NCI-H146 (cell line): ENCODE data around the gene HDGFL1.

Experiments used
- DNase-seq: peaks from one replicate; lab custom pipeline; 2025; lab: John Stamatoyannopoulos, UW

Gene HDGFL1

GRCh38 chr6:22569281-22570184, at the start of gene HDGFL1:
TSS of gene HDGFL1 (plus strand) at chr6:22569566. CDS start at chr6:22569576, 10 bp downstream.
- DNase-seq = no peak

DNA sequence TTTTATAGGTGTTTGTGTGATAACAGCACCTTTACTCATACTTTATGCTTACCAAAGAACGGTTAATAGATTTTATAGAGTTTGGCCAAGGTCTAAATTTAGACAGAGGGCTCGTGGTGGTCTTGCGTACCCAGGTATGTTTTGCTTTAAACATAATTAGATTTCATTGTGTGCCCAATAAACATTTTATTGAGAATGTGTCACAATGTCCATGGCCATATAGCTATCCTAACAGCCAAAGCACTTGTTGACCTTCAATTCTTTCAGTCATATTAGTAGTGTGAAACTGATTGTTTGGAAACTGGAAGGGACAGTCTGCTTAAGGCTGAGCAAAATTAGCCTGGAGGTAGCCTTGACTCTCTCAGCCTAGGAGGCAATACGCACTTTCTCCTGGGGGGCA, 48.3 kb upstream of the HDGFL1 start:
- DNase-seq = no peak

DNA sequence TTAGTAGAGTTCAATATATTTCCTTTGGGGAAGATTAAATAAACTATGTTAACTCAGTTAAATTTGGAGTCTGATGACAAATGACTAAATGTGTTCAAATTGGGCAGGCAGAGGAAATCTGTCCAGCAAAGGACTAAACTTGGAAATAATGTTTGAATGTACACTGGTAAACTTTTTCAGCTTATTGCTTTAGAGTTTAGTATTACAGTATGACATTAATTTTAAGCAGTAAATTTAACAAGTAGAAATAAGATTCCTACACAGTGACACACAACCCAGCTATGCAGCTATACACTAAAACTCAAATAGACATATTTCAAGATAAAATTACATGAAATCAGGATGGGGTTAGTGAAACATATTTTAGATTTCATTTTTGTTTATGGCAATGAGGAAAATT, 42.6 kb upstream of the HDGFL1 start:
- DNase-seq = no peak

- no peak for DNase-seq
Measured at GRCh38 chr6:22529866-22530265, 39.5 kb upstream of the HDGFL1 start.

GRCh38 chr6:22530506-22530905, 38.9 kb upstream of the HDGFL1 start:
- no peak for DNase-seq

GRCh38 chr6:22536122-22536521, 33.2 kb upstream of the HDGFL1 start:
- no peak for DNase-seq

DNA sequence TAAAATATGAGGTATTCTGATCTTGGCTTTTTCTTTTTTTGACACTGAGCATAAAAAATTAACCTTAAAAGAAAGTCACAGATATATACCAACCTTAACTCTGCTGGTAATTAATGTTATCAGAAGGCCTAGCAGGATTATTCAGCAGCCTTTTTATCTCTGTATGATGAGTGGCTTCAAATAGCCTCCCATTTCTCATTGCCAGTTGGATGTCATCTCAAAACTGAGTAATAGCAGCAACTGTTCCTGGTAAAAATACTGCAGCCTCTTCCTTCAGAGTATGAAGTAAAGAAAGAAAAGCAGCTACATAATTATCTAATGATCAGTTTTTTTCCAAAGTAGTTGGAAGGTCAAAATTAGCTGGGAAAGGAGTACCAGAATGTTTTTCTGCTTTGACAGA, 24.9 kb upstream of the HDGFL1 start:
- no peak for DNase-seq

DNA sequence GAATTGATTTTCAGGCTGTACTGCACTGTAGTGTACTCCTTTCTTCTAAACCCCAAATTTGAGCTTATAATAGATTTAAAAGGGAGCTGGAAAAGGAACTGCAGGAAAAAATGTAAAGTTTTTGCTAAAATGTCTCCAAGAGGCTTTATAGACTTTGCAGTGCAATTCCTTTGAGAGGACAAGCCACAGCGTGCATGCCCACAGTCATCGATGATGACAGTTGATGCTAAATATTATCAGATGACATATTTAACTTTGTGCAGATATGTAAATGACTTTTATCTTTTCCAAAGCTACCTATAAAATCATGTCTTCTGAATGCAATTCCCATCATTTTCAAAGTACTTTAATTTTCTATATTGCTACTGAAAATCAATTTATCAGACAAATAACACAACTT, 24.3 kb upstream of the HDGFL1 start:
- no peak for DNase-seq

DNA sequence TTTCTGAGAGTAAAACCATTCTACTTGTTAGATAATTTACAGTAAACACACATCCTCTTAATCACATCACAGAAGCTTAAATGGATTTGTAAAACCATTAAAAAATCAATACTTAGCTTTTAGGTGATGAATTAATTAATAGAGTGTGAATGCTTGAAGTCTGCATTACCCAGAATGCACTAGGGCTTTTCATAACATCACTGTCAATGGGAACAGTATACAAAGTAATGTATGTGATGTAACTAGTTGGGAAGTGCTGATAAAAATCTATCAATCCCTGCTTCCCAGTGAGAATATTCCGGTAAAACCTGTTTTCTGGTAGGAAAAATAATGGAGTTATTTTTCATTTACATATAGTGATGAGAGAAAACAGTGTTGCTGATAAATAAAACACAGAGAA, 23.1 kb upstream of the HDGFL1 start:
- DNase-seq = no peak

- no peak for DNase-seq
Measured at GRCh38 chr6:22550971-22551670, 18.2 kb upstream of the HDGFL1 start.

GRCh38 chr6:22556266-22556665, 13.1 kb upstream of the HDGFL1 start:
- no peak for DNase-seq

- no peak for DNase-seq
Measured at GRCh38 chr6:22557007-22557406, 12.4 kb upstream of the HDGFL1 start.

DNA sequence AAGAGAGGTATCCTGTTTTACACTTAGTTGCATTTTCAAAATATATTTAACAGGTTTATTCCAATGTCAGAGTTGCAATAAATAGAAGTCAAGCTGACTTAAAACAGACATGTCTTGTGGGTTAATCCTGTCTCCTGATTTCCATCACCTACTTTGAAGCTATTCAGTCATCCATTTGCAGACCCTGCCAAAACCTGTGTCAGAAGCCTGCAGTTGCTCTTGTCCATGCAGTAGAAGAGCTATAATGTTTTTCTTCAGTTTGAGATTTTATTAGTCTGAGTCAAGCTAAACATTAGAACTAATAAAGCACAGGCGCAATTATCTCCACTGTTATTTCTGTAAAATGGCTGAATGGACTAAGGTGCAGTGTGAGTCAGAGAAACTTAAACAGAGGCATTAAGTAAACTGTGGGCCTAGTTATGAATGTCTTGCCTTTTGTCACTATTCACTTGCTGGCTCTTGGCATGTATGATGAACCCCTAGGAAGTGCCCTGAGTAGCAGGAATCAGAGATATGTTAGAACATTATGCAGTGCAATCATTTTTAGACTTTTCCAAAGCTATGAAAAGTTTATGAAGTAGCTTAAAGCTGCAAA, 11.0 kb upstream of the HDGFL1 start:
- peak; percentile 25 for DNase-seq

GRCh38 chr6:22568854-22569253, 512 bp upstream of the HDGFL1 start:
- DNase-seq = no peak

DNA sequence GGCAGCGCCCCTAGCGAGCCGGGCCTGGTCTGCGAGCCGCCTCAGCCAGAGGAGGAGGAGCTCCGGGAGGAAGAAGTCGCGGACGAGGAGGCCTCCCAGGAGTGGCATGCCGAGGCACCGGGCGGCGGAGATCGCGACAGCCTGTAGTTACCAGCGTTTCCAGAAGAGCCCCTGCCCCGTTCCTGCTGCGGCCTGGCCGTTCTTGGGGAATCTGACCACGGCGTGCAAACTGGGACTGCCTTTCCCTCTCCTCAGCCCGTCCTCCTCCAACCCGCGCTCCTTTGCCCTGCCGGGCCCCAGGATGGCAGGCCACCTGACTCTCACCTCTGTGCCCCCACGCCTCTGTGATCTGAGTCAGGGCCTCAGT, 802 bp downstream of the HDGFL1 start:
- DNase-seq = no peak

DNA sequence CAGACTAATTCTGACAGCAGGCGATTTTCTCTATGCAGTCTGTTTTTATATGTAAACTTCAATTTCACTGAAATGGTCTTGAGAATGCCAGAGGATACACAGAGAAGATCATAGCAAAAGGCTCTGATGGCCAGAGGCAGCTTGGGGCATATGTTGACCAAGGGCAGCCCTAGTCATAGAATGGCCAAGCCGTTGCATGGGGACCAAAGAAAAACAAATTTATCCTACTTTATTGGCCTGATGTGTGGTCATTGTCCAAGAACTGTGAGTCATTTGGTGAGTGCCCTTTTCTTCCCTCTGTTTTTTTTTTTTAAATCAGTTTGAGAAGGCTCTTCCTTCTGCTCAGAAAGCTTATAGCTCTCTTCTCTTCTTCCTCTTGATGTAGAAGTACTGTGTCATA, 5.8 kb downstream of the HDGFL1 start:
- no peak for DNase-seq

DNA sequence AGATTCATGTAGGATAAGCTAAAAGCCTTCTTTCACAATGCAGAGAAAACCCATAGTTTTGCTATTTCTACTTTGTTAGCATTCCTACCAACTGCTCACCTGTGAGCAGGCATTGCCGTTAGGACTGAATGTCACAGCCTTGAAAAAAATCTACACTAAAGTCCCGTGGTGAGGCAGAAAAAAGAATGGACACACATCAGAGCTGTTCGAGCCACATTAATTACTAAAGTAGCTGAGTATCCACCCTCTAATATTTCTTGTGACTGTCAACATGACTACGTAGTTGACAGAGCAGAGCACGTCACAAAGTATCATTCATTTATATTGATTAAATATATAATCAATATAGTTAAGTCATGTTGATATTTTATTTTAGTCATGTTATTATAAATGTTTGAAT, 10.1 kb downstream of the HDGFL1 start:
- DNase-seq = no peak

DNA sequence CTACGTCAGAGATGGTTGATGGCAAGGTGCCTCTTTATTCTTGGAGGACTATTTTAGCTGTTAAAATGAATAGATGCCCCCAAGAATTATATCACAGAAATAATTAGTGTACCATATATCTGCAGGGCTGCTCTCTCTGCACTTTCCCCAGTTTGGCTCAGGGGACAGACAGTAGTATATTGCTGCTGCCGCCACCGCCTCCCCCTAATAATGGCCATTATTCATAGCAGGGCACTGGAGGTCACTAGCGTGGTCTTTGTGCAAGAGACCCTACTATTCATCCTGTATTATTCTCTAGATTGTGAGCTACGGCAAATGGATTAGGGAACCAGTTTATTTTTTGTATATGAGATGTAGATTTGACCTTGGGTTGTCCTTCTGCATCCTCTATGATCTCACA, 11.0 kb downstream of the HDGFL1 start:
- no peak for DNase-seq

DNA sequence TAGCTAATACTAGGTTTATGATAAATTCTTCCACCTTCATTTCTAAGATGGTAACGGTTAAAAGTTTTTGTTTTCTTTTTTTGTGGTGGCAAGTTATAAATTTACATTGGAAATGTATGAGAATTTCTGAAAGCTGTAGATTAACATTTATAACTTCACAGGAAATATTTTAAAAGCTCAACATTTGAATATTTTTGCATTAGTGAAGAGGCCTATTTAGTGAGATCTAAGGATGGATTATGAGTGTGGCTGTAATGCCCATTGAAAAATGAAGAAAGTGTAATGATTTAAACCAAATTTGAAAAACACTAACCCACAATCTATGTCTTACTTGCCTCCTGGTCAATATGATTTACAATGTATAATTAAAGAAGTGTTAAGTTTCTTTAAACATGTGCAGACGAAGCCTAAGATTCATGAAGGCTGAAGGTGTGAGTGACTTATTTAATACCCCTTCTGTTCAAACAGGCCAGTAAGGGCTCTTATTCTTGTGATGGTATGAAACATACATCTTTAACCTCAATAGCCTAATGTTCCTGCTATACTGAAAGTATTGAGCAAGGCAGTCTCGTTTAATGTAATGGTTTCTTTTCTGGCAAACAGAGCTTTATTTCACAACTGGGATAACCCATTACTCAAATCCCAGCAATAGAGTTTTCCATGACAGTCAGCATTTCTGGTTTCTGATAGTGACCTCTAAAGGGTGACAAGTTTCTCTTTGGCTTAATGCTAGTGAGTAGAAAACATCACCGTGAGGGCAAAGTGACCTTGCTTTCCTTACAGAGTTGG, 13.2 kb downstream of the HDGFL1 start:
- DNase-seq = no peak

DNA sequence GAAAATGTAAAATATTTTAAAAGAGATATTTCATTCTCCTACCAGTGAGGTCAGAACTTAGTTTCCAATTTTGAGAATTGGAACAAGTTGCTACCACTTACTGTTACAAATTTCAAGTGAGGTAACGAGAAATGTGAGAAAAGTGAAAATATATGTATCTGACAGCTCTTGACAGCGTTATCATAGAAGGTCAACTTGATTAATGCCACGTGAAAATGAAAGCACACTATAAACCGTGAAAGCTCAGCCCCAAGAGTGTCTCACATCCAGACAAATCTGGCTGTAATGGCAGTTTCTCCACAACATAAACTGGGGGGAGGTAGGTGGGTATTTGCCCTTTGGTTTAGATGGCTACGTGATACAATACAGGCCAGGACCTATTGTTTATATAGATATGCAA, 13.9 kb downstream of the HDGFL1 start:
- DNase-seq = no peak

GRCh38 chr6:22583927-22584326, 14.6 kb downstream of the HDGFL1 start:
- no peak for DNase-seq

DNA sequence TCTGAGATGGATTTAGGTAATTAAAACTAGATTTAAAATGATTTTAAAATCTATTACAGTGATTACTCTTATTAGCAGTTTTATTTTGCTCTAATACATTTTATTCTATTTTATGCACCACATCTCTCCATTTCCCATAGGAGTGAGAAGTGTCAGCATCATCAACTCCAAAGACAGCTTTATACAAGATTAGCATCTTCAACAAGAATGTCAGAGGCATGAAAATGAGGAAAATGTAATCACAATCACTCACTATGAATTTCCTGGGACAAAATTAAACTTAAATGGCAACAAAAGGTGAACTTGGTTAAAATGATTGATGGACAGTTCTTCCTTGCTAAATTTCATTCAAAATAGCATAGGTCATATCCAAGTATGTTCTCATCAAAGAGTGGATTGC, 19.8 kb downstream of the HDGFL1 start:
- no peak for DNase-seq
